Ishikawa (cell line): Measurements from ENCODE around the gene CELSR1.

Experiments
- EP300 ChIP-seq: IDR thresholded peaks from 2 replicates; pipeline ENCODE4 v1.6.1; 2012; ENCODE audit warnings: borderline replicate concordance
- FOXM1 ChIP-seq: IDR thresholded peaks from 2 replicates; pipeline ENCODE4 v1.6.1; 2012; ENCODE audit warnings: low read depth, borderline replicate concordance
- REST ChIP-seq: IDR thresholded peaks from 2 replicates; pipeline ENCODE4 v1.6.1; 2012; ENCODE audit warnings: low read depth, mild to moderate bottlenecking
- TAF1 ChIP-seq: IDR thresholded peaks from 2 replicates; pipeline ENCODE4 v1.6.1; 2012; ENCODE audit warnings: low read depth, mild to moderate bottlenecking
- YY1 ChIP-seq: IDR thresholded peaks from 2 replicates; pipeline ENCODE4 v1.6.1; 2012; ENCODE audit warnings: low read depth
- TF ChIP-seq, protein P1 (sequence below): IDR thresholded peaks from 2 replicates; pipeline ENCODE4 v1.6.1; 2012

GRCh38 chr22:46373921-46374662 lies 163.3 kb downstream of the CELSR1 start:
- TF ChIP-seq YY1 (no peak), REST (no peak; the same call in 1 of the 2 replicates), FOXM1 (peak; percentile 70), EP300 (peak; percentile 89), TAF1 (no peak)
- TF ChIP-seq, protein P1, sequence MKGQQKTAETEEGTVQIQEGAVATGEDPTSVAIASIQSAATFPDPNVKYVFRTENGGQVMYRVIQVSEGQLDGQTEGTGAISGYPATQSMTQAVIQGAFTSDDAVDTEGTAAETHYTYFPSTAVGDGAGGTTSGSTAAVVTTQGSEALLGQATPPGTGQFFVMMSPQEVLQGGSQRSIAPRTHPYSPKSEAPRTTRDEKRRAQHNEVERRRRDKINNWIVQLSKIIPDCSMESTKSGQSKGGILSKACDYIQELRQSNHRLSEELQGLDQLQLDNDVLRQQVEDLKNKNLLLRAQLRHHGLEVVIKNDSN, result no peak
